Omental fat pad (tissue), 4 donors: ENCODE data around the gene ZNF512B. TPM values are rescaled to one million over a fixed set of nuclear protein-coding genes. Genes with fewer than 3 reads are reported as not detected.

Source experiments
- ATAC-seq: fragments of 150-250 bp; one replicate; pipeline ENCODE4 v1.9.1; 2016; ENCODE audit warnings: mild to moderate bottlenecking, moderate library complexity; ENCODE audit not compliant: low FRiP score
- DNase-seq: peaks from one replicate; pipeline ENCODE4 v3.0.0-alpha.2; 2019; ENCODE audit warnings: low spot score
- CTCF ChIP-seq, 3 donors: fragments of 450-650 bp; IDR thresholded peaks; one replicate each; pipeline ENCODE4 v1.5.1; 2016 to 2017; ENCODE audit warnings: antibody characterized with exemption in 3 of 3, mild to moderate bottlenecking in 3 of 3, moderate library complexity in 2 of 3
- total RNA-seq, 4 donors: library from RNA; depleted of rRNA; stranded (reverse); fragments of >200 nt; gene quantifications; one replicate each; pipeline ENCODE4 v1.1.0, GENCODE V29; 2016

ZNF512B gene
- total RNA-seq, 4 donors from 2014 or later, result 6.4 to 9.8 (median 7.2) TPM

GRCh38 chr20:63950701-63951397 lies 18.9 kb downstream of the ZNF512B start:
- no peak for TF ChIP-seq CTCF (IDR thresholded peaks at IDR 0.05)
- ATAC-seq, result no peak
- no peak for DNase-seq

GRCh38 chr20:63947638-63948456 lies 21.9 kb downstream of the ZNF512B start:
- ATAC-seq (no peak), DNase-seq (no peak)
- TF ChIP-seq CTCF (IDR thresholded peaks at IDR 0.05), result no peak

- ATAC-seq (no peak), DNase-seq (no peak)
- no peak for TF ChIP-seq CTCF (IDR thresholded peaks at IDR 0.05)
These were observed 22.6 kb downstream of the ZNF512B start for GRCh38 chr20:63946986-63947637.

GRCh38 chr20:63945921-63946920 lies 23.5 kb downstream of the ZNF512B start:
- DNase-seq, result no peak
- no peak for TF ChIP-seq CTCF (IDR thresholded peaks at IDR 0.05)
- no peak for ATAC-seq

GRCh38 chr20:63945031-63945658 lies 24.6 kb downstream of the ZNF512B start:
- DNase-seq, result no peak
- no peak for TF ChIP-seq CTCF (IDR thresholded peaks at IDR 0.05)
- ATAC-seq, result no peak
